HEK293 (cell line): ENCODE results near the gene CCDC102B.

ENCODE experiments used
- CTCF ChIA-PET: fragments of 350-600 bp; formaldehyde crosslinking; extraction: SDS; loops from one replicate; lab custom pipeline; 2021; ENCODE audit warnings: antibody characterized with exemption; lab: Yijun Ruan, JAX
- POLR2A ChIA-PET: fragments of 300-600 bp; formaldehyde crosslinking; extraction: SDS; loops from one replicate; lab custom pipeline; 2020; ENCODE audit warnings: antibody characterized with exemption, inconsistent platforms; lab: Yijun Ruan, JAX
- H3K27ac ChIP-seq: fragments of 200-500 bp; sonication (Bioruptor generic); 2 replicates; pipeline ENCODE4 v1.5.1; 2014; ENCODE audit warnings: low read depth, low read length, control low read depth, inconsistent platforms; ENCODE audit errors: extremely low read depth
- H3K36me3 ChIP-seq, 2 experiments: fragments of 200-500 bp in 1 of 2; sonication (Bioruptor generic) in 1 of 2; 1 replicate in 1 of 2; 2 replicates in 1 of 2; pipeline ENCODE4 v1.5.1; 2014 to 2017; ENCODE audit warnings: inconsistent platforms in 2 of 2, low read length in 2 of 2; ENCODE audit not compliant: control insufficient read depth in 2 of 2, insufficient read depth in 1 of 2
- H3K4me1 ChIP-seq: fragments of 200-500 bp; sonication (Bioruptor generic); 2 replicates; pipeline ENCODE4 v1.5.1; 2014; ENCODE audit warnings: mild to moderate bottlenecking, low read length, inconsistent platforms; ENCODE audit not compliant: control insufficient read depth, insufficient read depth
- H3K4me3 ChIP-seq: 2 replicates; pipeline ENCODE4 v1.5.1; 2011; ENCODE audit warnings: low read depth, mild to moderate bottlenecking, control low read depth, low read length, moderate library complexity
- H3K9me3 ChIP-seq: fragments of 200-500 bp; sonication (Bioruptor generic); 2 replicates; pipeline ENCODE4 v1.5.1; 2014; ENCODE audit warnings: low read depth, low read length, inconsistent platforms; ENCODE audit not compliant: control insufficient read depth, insufficient read depth
- CTCF ChIP-seq: fragments of 450-650 bp; formaldehyde crosslinking; IDR thresholded peaks from 2 replicates; pipeline ENCODE4 v1.5.1; 2016; ENCODE audit warnings: missing biosample characterization, missing genetic modification characterization
- GLI4 ChIP-seq: fragments of 450-650 bp; formaldehyde crosslinking; IDR thresholded peaks from 2 replicates; pipeline ENCODE4 v1.5.1; 2016; ENCODE audit warnings: missing biosample characterization, missing genetic modification characterization
- MEIS1 ChIP-seq: sonication (generic); formaldehyde crosslinking; IDR thresholded peaks from 2 replicates; pipeline ENCODE4 v1.8.1; 2022; ENCODE audit warnings: missing genetic modification reagents, mild to moderate bottlenecking, borderline replicate concordance
- PATZ1 ChIP-seq: fragments of 450-650 bp; formaldehyde crosslinking; IDR thresholded peaks from 2 replicates; pipeline ENCODE4 v1.5.1; 2016; ENCODE audit warnings: missing biosample characterization, missing genetic modification characterization
- RBAK ChIP-seq: fragments of 450-650 bp; formaldehyde crosslinking; IDR thresholded peaks from 2 replicates; pipeline ENCODE4 v1.5.1; 2016; ENCODE audit warnings: missing biosample characterization, missing genetic modification characterization
- REST ChIP-seq: fragments of 450-650 bp; formaldehyde crosslinking; IDR thresholded peaks from 2 replicates; pipeline ENCODE4 v1.5.1; 2016; ENCODE audit warnings: missing biosample characterization, missing genetic modification characterization
- ZFP41 ChIP-seq: fragments of 450-650 bp; formaldehyde crosslinking; IDR thresholded peaks from 2 replicates; pipeline ENCODE4 v1.5.1; 2016; ENCODE audit warnings: missing biosample characterization, missing genetic modification characterization, borderline replicate concordance
- ZNF121 ChIP-seq: fragments of 450-650 bp; formaldehyde crosslinking; IDR thresholded peaks from 2 replicates; pipeline ENCODE4 v1.5.1; 2016; ENCODE audit warnings: missing biosample characterization, missing genetic modification characterization
- ZNF175 ChIP-seq: fragments of 450-650 bp; formaldehyde crosslinking; IDR thresholded peaks from 2 replicates; pipeline ENCODE4 v1.5.1; 2016; ENCODE audit warnings: missing biosample characterization, missing genetic modification characterization
- ZNF362 ChIP-seq: fragments of 450-650 bp; formaldehyde crosslinking; IDR thresholded peaks from 2 replicates; pipeline ENCODE4 v1.5.1; 2016; ENCODE audit warnings: missing biosample characterization, missing genetic modification characterization
- ZNF473 ChIP-seq: fragments of 450-650 bp; formaldehyde crosslinking; IDR thresholded peaks from 2 replicates; pipeline ENCODE4 v1.5.1; 2017; ENCODE audit warnings: missing biosample characterization, missing genetic modification characterization
- ZNF596 ChIP-seq: fragments of 450-650 bp; IDR thresholded peaks from 2 replicates; pipeline ENCODE4 v1.5.0; 2018; ENCODE audit warnings: missing biosample characterization, mild to moderate bottlenecking, missing genetic modification characterization, moderate library complexity
- ZNF626 ChIP-seq: fragments of 450-650 bp; sonication (Bioruptor Pico); formaldehyde crosslinking; IDR thresholded peaks from 2 replicates; pipeline ENCODE4 v1.5.1; 2018; ENCODE audit warnings: missing biosample characterization, missing genetic modification characterization, inconsistent platforms
- ZNF660 ChIP-seq: fragments of 450-650 bp; IDR thresholded peaks from 2 replicates; pipeline ENCODE4 v1.5.1; 2018; ENCODE audit warnings: missing biosample characterization, mild to moderate bottlenecking, missing genetic modification characterization
- ZNF747 ChIP-seq: fragments of 450-650 bp; formaldehyde crosslinking; IDR thresholded peaks from 2 replicates; pipeline ENCODE4 v1.5.1; 2016; ENCODE audit warnings: missing biosample characterization, missing genetic modification characterization
- ZSCAN23 ChIP-seq: fragments of 450-650 bp; formaldehyde crosslinking; IDR thresholded peaks from 2 replicates; pipeline ENCODE4 v1.5.1; 2016; ENCODE audit warnings: missing biosample characterization, missing genetic modification characterization
- ZSCAN5A ChIP-seq: fragments of 450-650 bp; formaldehyde crosslinking; IDR thresholded peaks from 2 replicates; pipeline ENCODE4 v1.5.1; 2016; ENCODE audit warnings: missing biosample characterization, missing genetic modification characterization

The CCDC102B gene

GRCh38 chr18:68935686-68936085 lies 137.8 kb downstream of the CCDC102B start:
- Histone ChIP-seq H3K4me3 (no peak overlapping the region), H3K36me3 (no peaks in the 10 kb centered on the region), H3K9me3 (no peaks in the 10 kb centered on the region), H3K4me1 (no peaks in the 10 kb centered on the region), H3K27ac (no peak overlapping the region)
- ChIA-PET CTCF (no interaction called here), POLR2A (no interaction called here)
- TF ChIP-seq MEIS1 (no peak), REST (peak; percentile 60; the same call in 1 of the 2 replicates), ZNF660 (tag by site-specific recombination) (no peak)
- TF ChIP-seq, all 188 proteins: peak for 1

- Histone ChIP-seq H3K4me3 (no peak overlapping the region), H3K36me3 (no peaks in the 10 kb centered on the region), H3K27ac (no peak overlapping the region), H3K9me3 (no peaks in the 10 kb centered on the region)
- CTCF ChIA-PET, result no interaction called here
- TF ChIP-seq ZNF626 (no peak), ZSCAN23 (no peak), ZSCAN5A (tag by site-specific recombination) (no peak), GLI4 (tag by site-specific recombination) (no peak), ZNF121 (tag by site-specific recombination) (no peak), ZNF747 (tag by site-specific recombination) (no peak), RBAK (tag by site-specific recombination) (no peak), ZNF362 (no peak), ZFP41 (tag by site-specific recombination) (no peak), PATZ1 (tag by site-specific recombination) (no peak), ZNF473 (tag by site-specific recombination) (no peak), ZNF175 (no peak), ZNF596 (tag by site-specific recombination) (no peak), CTCF (tag by site-specific recombination) (no peak)
- TF ChIP-seq, all 188 proteins: peak for 0
- no peaks in the 10 kb centered on the region for H3K4me1 ChIP-seq
- POLR2A ChIA-PET, result no interaction called here
Observed at GRCh38 chr18:68937029-68937599, 139.2 kb downstream of the CCDC102B start.
